ENCODE measurements around the gene ANAPC2.
A peak's percentile ranks its signal among the peaks of the same experiment; 100 is the strongest.

The ANAPC2 gene

GRCh38 chr9:137126786-137127185 lies 61.6 kb downstream of the ANAPC2 start:
- DNase-seq, result peak; percentile 19 to 30

All from inflammatory macrophage (primary cell).